Choroid plexus epithelial cell (primary cell): ENCODE data around the gene ZKSCAN7.
"Not testable (repeated sequence)": the region's sequence is repeated elsewhere in the genome, so short reads cannot be mapped to it uniquely, and the experiment has no call there.

ENCODE experiments used
- DNase-seq: peaks from one replicate; pipeline ENCODE4 v3.0.0-alpha.2; 2010; ENCODE audit warnings: low read depth
- H3K4me3 ChIP-seq: 2 replicates; pipeline ENCODE4 v1.5.1; 2011; ENCODE audit warnings: low read depth, mild to moderate bottlenecking, control low read depth, low read length, moderate library complexity
- CTCF ChIP-seq: conservative IDR thresholded peaks from 2 replicates; pipeline ENCODE4 v1.5.1; 2011; ENCODE audit warnings: low read depth, mild to moderate bottlenecking, control low read depth, inconsistent platforms, low read length, moderate library complexity

The ZKSCAN7 gene

GRCh38 chr3:44530911-44531310 lies 24.1 kb upstream of the ZKSCAN7 start:
- no peak overlapping the region for H3K4me3 ChIP-seq
- TF ChIP-seq CTCF: no peak

DNA sequence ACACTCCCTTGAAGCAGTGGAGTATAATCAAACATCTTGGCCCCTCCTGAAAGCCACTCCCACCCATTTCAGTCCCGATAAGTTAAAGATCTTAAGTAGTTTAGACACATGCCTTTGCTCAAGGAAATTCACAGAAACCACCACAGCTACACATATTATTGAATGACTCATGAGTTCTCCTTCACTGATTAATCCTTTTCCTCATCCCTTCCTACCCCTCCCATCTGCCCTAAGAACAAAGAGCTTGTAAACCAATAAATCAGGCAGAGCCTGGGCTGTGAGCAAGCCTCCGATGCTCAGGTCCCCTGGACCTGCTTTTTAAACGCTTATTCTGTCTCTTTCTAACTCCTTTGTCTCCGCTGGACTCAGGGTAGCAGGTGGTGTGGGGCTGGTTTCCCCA lies 20.3 kb upstream of the ZKSCAN7 start:
- H3K4me3 ChIP-seq, DNase-seq: not testable (repeated sequence)

More at GRCh38 chr3:44530911-44531310, 24.1 kb upstream of the ZKSCAN7 start:
- DNase-seq: no peak

DNA sequence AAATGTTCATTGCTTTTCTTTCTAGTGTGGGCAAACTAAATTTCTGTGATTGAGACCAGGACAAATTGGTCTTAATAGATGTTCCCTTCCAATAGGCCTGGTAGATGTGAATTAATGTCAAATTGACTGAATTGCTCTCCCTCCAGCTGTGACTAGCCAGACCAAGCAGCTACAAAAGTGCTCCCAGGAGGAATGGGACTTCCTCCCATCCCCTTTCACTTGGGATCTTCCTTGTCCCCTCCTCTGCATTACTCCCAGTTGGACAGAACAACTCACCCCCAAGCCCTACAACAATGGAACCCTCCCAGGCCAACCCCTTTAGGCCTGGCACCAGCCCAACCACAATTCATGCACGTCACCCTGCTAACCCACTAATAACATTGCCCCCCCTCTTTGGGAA lies 19.6 kb upstream of the ZKSCAN7 start:
- no peak overlapping the region for H3K4me3 ChIP-seq
- TF ChIP-seq CTCF: no peak
- no peak for DNase-seq

- DNase-seq, H3K4me3 ChIP-seq: not testable (repeated sequence)
Observed at GRCh38 chr3:44544811-44545210, 10.2 kb upstream of the ZKSCAN7 start.

GRCh38 chr3:44555723-44556122 lies 730 bp downstream of the ZKSCAN7 start:
- H3K4me3 ChIP-seq: peak overlapping the region; percentile 91
- peak; percentile 16 for DNase-seq
- TF ChIP-seq CTCF: no peak

- TF ChIP-seq CTCF: no peak
- no peak overlapping the region for H3K4me3 ChIP-seq
- no peak for DNase-seq
Observed at GRCh38 chr3:44557074-44557473, 2.1 kb downstream of the ZKSCAN7 start.

DNA sequence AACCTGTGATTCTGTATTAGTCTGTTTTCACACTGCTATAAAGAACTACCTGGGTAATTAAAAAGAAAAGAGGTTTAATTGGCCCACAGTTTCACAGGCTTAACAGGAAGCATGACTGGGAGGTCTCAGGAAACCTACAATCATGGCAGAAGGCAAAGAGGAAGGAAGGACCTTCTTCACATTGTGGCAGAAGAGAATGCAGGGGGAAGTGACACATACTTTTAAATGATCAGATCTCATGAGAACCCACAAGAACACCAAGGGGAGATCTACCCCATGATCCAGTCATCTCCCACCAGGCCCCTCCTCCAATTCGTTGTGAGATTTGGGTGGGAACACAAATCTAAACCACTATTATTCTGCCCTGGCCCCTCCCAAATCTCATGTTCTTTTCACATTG lies 6.1 kb downstream of the ZKSCAN7 start:
- H3K4me3 ChIP-seq: no peak overlapping the region
- DNase-seq: no peak
- no peak for TF ChIP-seq CTCF

DNA sequence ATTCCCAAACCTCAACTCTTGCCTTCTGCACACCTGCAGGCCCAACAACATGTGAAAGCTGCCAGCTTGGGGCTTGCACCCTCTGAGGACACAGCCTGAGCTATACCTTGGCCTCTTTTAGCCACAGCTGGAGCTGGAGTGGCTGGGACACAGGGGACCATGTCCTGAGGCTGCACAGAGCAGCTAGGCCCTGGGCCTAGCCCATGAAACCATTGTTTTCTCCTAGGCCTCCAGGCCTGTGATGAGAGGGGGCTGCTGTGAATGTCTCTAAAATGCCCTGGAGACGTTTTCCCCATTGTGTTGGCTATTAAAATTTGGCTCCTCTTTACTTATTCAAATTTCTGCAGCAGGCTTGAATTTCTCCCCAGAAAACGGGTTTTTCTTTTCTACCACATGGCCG lies 7.2 kb downstream of the ZKSCAN7 start:
- H3K4me3 ChIP-seq: no peak overlapping the region
- no peak for TF ChIP-seq CTCF
- no peak for DNase-seq
